Testis (tissue), 2 donors: ENCODE data around the gene CHRM4.

ENCODE experiments used
- CTCF ChIP-seq, 3 experiments: fragments of 450-650 bp in 2 of 3; fragments of 200-600 bp in 1 of 3; sonication (generic) in 1 of 3; IDR thresholded peaks; one replicate each; pipeline ENCODE4 v1.5.1; 2016 to 2019; ENCODE audit warnings: antibody characterized with exemption in 3 of 3, mild to moderate bottlenecking in 2 of 3, moderate library complexity in 1 of 3
- POLR2A ChIP-seq: fragments of 450-650 bp; IDR thresholded peaks from one replicate; pipeline ENCODE4 v1.6.1; 2017; ENCODE audit warnings: antibody characterized with exemption, mild to moderate bottlenecking, moderate library complexity

GRCh38 chr11:46380340-46381047 lies 11.1 kb downstream of the CHRM4 start:
- no peak for TF ChIP-seq CTCF (IDR thresholded peaks at IDR 0.05)
- TF ChIP-seq POLR2A: no peak
